Measurements from ENCODE around the gene OR2S2. TPM values are rescaled to one million over a fixed set of nuclear protein-coding genes. Genes with fewer than 3 reads are reported as not detected.
A peak's percentile ranks its signal among the peaks of the same experiment; 100 is the strongest.

The OR2S2 gene
- total RNA-seq, 1 experiment from 2014 or later: not detected

GRCh38 chr9:35910613-35911359 is 47.2 kb downstream of the OR2S2 start:
- ChIA-PET CTCF (interaction anchor here (0.5 to 0.8 kb wide), 4 partner anchors 12 to 1648 kb away, joined by 3 to 6 read pairs (median 3); no protein-coding TSS in a partner anchor), POLR2A (interaction anchor here (0.6 kb wide), 1 partner anchor 77 kb away, joined by 4 read pairs; no protein-coding TSS in a partner anchor)
- intact Hi-C loops (cut with micrococcal nuclease; ENCODE audit: unreplicated experiment): no loop called here
- ATAC-seq (peak; percentile 13; the same call in 1 of the 2 replicates), DNase-seq (ENCODE audit: low read depth, low spot score) (no peak)
- no peak overlapping the region for H3K4me3 ChIP-seq (ENCODE audit: low read depth in 2 of 2, low read length in 2 of 2)
- in situ Hi-C loops (cut with HindIII; ENCODE audit: low pct_unique_long_range_greater_than_20kb, low sequenced_read_pairs): no loop called here
- no peak for TF ChIP-seq SIN3A (IDR thresholded peaks at IDR 0.05; ENCODE audit: borderline replicate concordance, insufficient read depth, low read depth, low read length)
- no peaks in the 10 kb centered on the region for H3K27me3 ChIP-seq (ENCODE audit: control insufficient read depth, insufficient read depth, low read length)
- BruUV-seq (replicated peaks): no TSS peak
- no peaks in the 10 kb centered on the region for H3K36me3 ChIP-seq (ENCODE audit: control insufficient read depth, insufficient read depth, low read length)
- H3K9me3 ChIP-seq (ENCODE audit: control insufficient read depth, insufficient read depth, low read depth, low read length): no peaks in the 10 kb centered on the region
- peak overlapping the region; percentile 74 for H3K27ac ChIP-seq (ENCODE audit: low read length)
- H3K4me1 ChIP-seq (ENCODE audit: control insufficient read depth, insufficient read depth, low read length): peaks cover 53% of the 10 kb centered on the region

GRCh38 chr9:35909687-35910612 is 48.0 kb downstream of the OR2S2 start:
- POLR2A ChIA-PET: interaction anchor here (0.6 kb wide), 1 partner anchor 76 kb away, joined by 4 read pairs; no protein-coding TSS in a partner anchor
- in situ Hi-C loops (cut with HindIII; ENCODE audit: low pct_unique_long_range_greater_than_20kb, low sequenced_read_pairs): no loop called here

More at GRCh38 chr9:35909687-35910612, 48.0 kb downstream of the OR2S2 start:
- CTCF ChIA-PET: interaction anchor here (1.0 kb wide), 1 partner anchor 113 kb away, joined by 3 read pairs; no protein-coding TSS in a partner anchor
- Histone ChIP-seq H3K27me3 (ENCODE audit: control insufficient read depth, insufficient read depth, low read length) (no peaks in the 10 kb centered on the region), H3K36me3 (ENCODE audit: control insufficient read depth, insufficient read depth, low read length) (no peaks in the 10 kb centered on the region), H3K9me3 (ENCODE audit: control insufficient read depth, insufficient read depth, low read depth, low read length) (no peaks in the 10 kb centered on the region), H3K4me3 (ENCODE audit: low read depth in 2 of 2, low read length in 2 of 2) (no peak overlapping the region), H3K27ac (ENCODE audit: low read length) (peak overlapping the region; percentile 37; the same call in 1 of the 2 replicates), H3K4me1 (ENCODE audit: control insufficient read depth, insufficient read depth, low read length) (peaks cover 61% of the 10 kb centered on the region)
- TF ChIP-seq SIN3A (IDR thresholded peaks at IDR 0.05; ENCODE audit: borderline replicate concordance, insufficient read depth, low read depth, low read length): no peak
- TF ChIP-seq POLR2AphosphoS5 (IDR thresholded peaks at IDR 0.05; ENCODE audit: low read depth, low read length): no peak
- no peak for TF ChIP-seq TCF7L2 (IDR thresholded peaks at IDR 0.05; ENCODE audit: low read depth, low read length)
- TF ChIP-seq CTCF (IDR thresholded peaks at IDR 0.05): no peak
- no peak for TF ChIP-seq REST (IDR thresholded peaks at IDR 0.05; ENCODE audit: insufficient read depth in 1 of 2, low read depth in 2 of 2, low read length in 1 of 2)
- no peak for DNase-seq (ENCODE audit: low read depth, low spot score)
- no TSS peak for BruUV-seq (replicated peaks)
- intact Hi-C loops (cut with micrococcal nuclease; ENCODE audit: unreplicated experiment): no loop called here
- ATAC-seq: no peak
